ENCODE data around the gene ZNF790. TPM values are rescaled to one million over a fixed set of nuclear protein-coding genes. Genes with fewer than 3 reads are reported as not detected.

Gene ZNF790
- total and polyA plus RNA-seq, 2 of the 13 experiments (the other 11 are each of a cell fraction or from before 2014, with no cell fraction given): 1.3 to 5.3 TPM

- TF ChIP-seq ZSCAN29 (CRISPR knock-in tag; conservative IDR thresholded peaks at IDR 0.05) (no peak), ZSCAN25 (CRISPR knock-in tag; IDR thresholded peaks at IDR 0.05) (peak; percentile 54; the same call in 1 of the 2 replicates), NAIF1 (CRISPR knock-in tag; IDR thresholded peaks at IDR 0.05; ENCODE audit: borderline replicate concordance) (no peak), POLR2G (IDR thresholded peaks at IDR 0.05; ENCODE audit: low read depth, low read length) (peak; percentile 56; the same call in 1 of the 2 replicates), GLMP (CRISPR knock-in tag; IDR thresholded peaks at IDR 0.05; ENCODE audit: borderline replicate concordance) (no peak), ZNF513 (CRISPR knock-in tag; conservative IDR thresholded peaks at IDR 0.05) (no peak), NFE2L1 (CRISPR knock-in tag; IDR thresholded peaks at IDR 0.05; ENCODE audit: borderline replicate concordance) (no peak), CBX5 (CRISPR knock-in tag; IDR thresholded peaks at IDR 0.05; ENCODE audit: borderline replicate concordance) (0 out of 2 replicates have a peak, but pooled peaks have one; percentile 26), ZNF577 (CRISPR knock-in tag; IDR thresholded peaks at IDR 0.05; ENCODE audit: borderline replicate concordance, low read depth) (no peak), SNRNP70 (IDR thresholded peaks at IDR 0.05; ENCODE audit: low read depth, low read length) (no peak), KAT8 (CRISPR knock-in tag; IDR thresholded peaks at IDR 0.05) (peak; percentile 36), AKAP8 (CRISPR knock-in tag; IDR thresholded peaks at IDR 0.05) (no peak), SMARCE1 (IDR thresholded peaks at IDR 0.05; ENCODE audit: borderline replicate concordance) (no peak), ZNF713 (CRISPR knock-in tag; IDR thresholded peaks at IDR 0.05) (no peak), KLF12 (CRISPR knock-in tag; IDR thresholded peaks at IDR 0.05; ENCODE audit: borderline replicate concordance) (no peak), BRCA1 (CRISPR knock-in tag; IDR thresholded peaks at IDR 0.05) (no peak), CENPT (CRISPR knock-in tag; IDR thresholded peaks at IDR 0.05; ENCODE audit: low read depth) (no peak), TAF1 (CRISPR knock-in tag; IDR thresholded peaks at IDR 0.05) (peak; percentile 50; the same call in 1 of the 2 replicates), FIP1L1 (IDR thresholded peaks at IDR 0.05; ENCODE audit: borderline replicate concordance, insufficient read depth, low read depth, low read length) (no peak), ZNF569 (CRISPR knock-in tag; IDR thresholded peaks at IDR 0.05; ENCODE audit: borderline replicate concordance) (no peak), ZNF225 (CRISPR knock-in tag; IDR thresholded peaks at IDR 0.05) (no peak; the same call in 1 of the 2 replicates), TGIF2 (CRISPR knock-in tag; IDR thresholded peaks at IDR 0.05) (0 out of 2 replicates have a peak, but pooled peaks have one; percentile 38), FOXA3 (CRISPR knock-in tag; IDR thresholded peaks at IDR 0.05) (no peak), EED (CRISPR knock-in tag; IDR thresholded peaks at IDR 0.05) (no peak), SSRP1 (CRISPR knock-in tag; IDR thresholded peaks at IDR 0.05) (no peak), ZBTB25 (CRISPR knock-in tag; IDR thresholded peaks at IDR 0.05) (no peak)
Measured at GRCh38 chr19:36850559-36851442, 12.6 kb upstream of the ZNF790 start, which contains the start of gene ZNF345 (continued).
